ENCODE measurements around the gene HLA-DRA. TPM values are rescaled to one million over a fixed set of nuclear protein-coding genes. Genes with fewer than 3 reads are reported as not detected.

Gene HLA-DRA
- total and polyA plus RNA-seq, 2 donors: 1,598 to 1,667 TPM

DNA sequence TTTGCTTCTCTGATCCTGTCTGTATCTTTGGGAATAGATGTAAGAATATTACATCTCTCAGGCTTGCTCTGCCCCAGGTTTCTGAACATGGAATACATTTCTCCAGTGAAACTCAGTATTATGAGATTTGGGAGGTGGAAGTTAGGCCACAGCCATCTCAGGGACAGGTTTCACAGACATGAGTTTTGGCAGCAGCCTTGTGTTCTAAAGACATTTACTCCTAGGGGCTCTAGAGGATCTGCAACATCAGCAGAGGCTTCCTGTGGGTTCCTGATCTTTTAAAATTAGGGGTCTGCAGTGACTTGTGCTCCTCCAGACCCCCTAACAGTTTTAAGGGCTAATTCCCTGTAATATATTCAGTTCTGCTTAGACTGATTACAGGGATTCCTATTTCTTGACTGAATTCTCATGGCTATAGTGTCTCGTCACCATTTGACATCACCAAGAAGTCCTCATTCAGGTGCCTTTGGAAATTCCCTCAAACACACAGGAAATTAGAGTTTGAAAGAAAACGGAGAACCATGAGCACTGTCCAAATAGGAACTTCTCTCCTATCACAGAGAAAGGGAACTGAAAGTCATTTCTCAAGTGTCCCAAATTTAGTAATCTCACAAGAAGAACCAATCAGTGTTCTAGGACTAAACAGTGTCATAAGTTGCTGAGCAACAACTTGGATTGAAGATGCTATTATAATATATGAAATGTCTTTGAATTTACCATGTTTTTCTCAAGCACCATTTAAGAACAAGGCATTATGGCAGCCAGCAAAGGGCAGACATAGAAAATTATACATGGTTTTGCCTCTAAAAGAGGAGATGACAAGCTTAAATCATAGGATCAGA is 2.5 kb upstream of the HLA-DRA start:
- WGBS: 38% methylated on average over 2 of the region's 2 CpGs
- Histone ChIP-seq H3K4me1 (ENCODE audit: control insufficient read depth in 2 of 2, insufficient read depth in 2 of 2, low read length in 2 of 2) (peaks cover 0 to 8% of the 10 kb centered on the region in 2 donors), H3K27me3 (ENCODE audit: control insufficient read depth in 2 of 2, insufficient read depth in 1 of 2, low read length in 1 of 2) (no peaks in the 10 kb centered on the region), H3K9me3 (ENCODE audit: control insufficient read depth in 2 of 2, insufficient read depth in 1 of 2, low read length in 1 of 2) (no peaks in the 10 kb centered on the region), H3K36me3 (ENCODE audit: control insufficient read depth in 2 of 2, insufficient read depth in 2 of 2, low read length in 1 of 2) (peaks cover 0 to 4% of the 10 kb centered on the region in 2 donors), H3K4me3 (ENCODE audit: low read length in 2 of 2) (no peak overlapping the region), H3K27ac (ENCODE audit: low read depth in 1 of 2, low read length in 1 of 2) (peak overlapping the region; percentile 75 to 77)
- DNase-seq (ENCODE audit: low read depth in 6 of 9, low spot score in 9 of 9): peak in 3 of 9 donors; percentile 15 to 56 (median 21)

DNA sequence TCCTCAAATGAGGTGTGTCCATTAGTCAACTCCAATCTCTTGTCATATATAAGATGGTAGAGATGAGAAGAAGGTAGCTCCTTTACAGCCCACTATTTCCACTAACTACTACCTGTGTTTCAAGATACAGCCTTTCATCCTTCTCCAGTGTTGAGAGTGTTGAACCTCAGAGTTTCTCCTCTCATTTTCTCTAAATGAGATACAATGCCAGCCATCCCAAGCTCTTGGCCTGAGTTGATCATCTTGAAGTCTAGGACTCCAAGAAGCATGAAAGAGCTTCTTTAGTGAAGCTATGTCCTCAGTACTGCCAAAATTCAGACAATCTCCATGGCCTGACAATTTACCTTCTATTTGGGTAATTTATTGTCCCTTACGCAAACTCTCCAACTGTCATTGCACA is 548 bp upstream of the HLA-DRA start:
- DNase-seq (ENCODE audit: low read depth in 6 of 9, low spot score in 9 of 9): no peak
- Histone ChIP-seq H3K27ac (ENCODE audit: low read depth in 1 of 2, low read length in 1 of 2) (peak overlapping the region in 1 of 2 donors; percentile 44), H3K4me3 (ENCODE audit: low read length in 2 of 2) (no peak overlapping the region), H3K27me3 (ENCODE audit: control insufficient read depth in 2 of 2, insufficient read depth in 1 of 2, low read length in 1 of 2) (no peaks in the 10 kb centered on the region), H3K9me3 (ENCODE audit: control insufficient read depth in 2 of 2, insufficient read depth in 1 of 2, low read length in 1 of 2) (no peaks in the 10 kb centered on the region), H3K4me1 (ENCODE audit: control insufficient read depth in 2 of 2, insufficient read depth in 2 of 2, low read length in 2 of 2) (peaks cover 0 to 8% of the 10 kb centered on the region in 2 donors), H3K36me3 (ENCODE audit: control insufficient read depth in 2 of 2, insufficient read depth in 2 of 2, low read length in 1 of 2) (peaks cover 0 to 13% of the 10 kb centered on the region in 2 donors)
- WGBS: 91% methylated on average over 1 of the region's 1 CpG

DNA sequence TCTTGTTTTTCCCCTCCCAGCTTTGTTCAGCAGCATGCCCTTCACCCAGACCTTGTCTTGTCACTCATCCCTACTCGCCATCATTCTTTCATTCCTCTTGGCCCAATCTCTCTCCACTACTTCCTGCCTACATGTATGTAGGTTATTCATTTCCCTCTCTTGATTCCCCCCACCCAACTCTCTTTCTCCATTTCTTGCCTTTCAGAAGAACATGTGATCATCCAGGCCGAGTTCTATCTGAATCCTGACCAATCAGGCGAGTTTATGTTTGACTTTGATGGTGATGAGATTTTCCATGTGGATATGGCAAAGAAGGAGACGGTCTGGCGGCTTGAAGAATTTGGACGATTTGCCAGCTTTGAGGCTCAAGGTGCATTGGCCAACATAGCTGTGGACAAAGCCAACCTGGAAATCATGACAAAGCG is 2.6 kb downstream of the HLA-DRA start:
- Histone ChIP-seq H3K9me3 (ENCODE audit: control insufficient read depth in 2 of 2, insufficient read depth in 1 of 2, low read length in 1 of 2) (no peaks in the 10 kb centered on the region), H3K36me3 (ENCODE audit: control insufficient read depth in 2 of 2, insufficient read depth in 2 of 2, low read length in 1 of 2) (peaks cover 0 to 13% of the 10 kb centered on the region in 2 donors), H3K4me1 (ENCODE audit: control insufficient read depth in 2 of 2, insufficient read depth in 2 of 2, low read length in 2 of 2) (peaks cover 0 to 5% of the 10 kb centered on the region in 2 donors), H3K4me3 (ENCODE audit: low read length in 2 of 2) (no peak overlapping the region), H3K27ac (ENCODE audit: low read depth in 1 of 2, low read length in 1 of 2) (no peak overlapping the region), H3K27me3 (ENCODE audit: control insufficient read depth in 2 of 2, insufficient read depth in 1 of 2, low read length in 1 of 2) (no peaks in the 10 kb centered on the region)
- WGBS: 97% methylated on average over 7 of the region's 7 CpGs
- DNase-seq (ENCODE audit: low read depth in 6 of 9, low spot score in 9 of 9): no peak

DNA sequence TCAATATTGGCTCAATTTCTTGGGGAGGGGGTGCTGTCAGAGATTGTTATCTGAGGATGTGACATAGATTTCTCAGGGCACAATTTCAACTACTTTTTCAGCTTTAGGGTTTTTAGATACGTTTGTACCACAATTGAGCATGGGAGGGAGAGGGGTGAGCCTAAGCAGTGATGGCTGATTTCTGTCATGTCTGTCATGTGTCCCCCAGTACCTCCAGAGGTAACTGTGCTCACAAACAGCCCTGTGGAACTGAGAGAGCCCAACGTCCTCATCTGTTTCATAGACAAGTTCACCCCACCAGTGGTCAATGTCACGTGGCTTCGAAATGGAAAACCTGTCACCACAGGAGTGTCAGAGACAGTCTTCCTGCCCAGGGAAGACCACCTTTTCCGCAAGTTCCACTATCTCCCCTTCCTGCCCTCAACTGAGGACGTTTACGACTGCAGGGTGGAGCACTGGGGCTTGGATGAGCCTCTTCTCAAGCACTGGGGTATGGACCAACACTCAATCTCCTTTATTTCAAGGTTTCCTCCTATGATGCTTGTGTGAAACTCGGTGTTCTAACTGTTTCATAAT is 3.4 kb downstream of the HLA-DRA start:
- Histone ChIP-seq H3K27me3 (ENCODE audit: control insufficient read depth in 2 of 2, insufficient read depth in 1 of 2, low read length in 1 of 2) (no peaks in the 10 kb centered on the region), H3K4me3 (ENCODE audit: low read length in 2 of 2) (no peak overlapping the region), H3K9me3 (ENCODE audit: control insufficient read depth in 2 of 2, insufficient read depth in 1 of 2, low read length in 1 of 2) (no peaks in the 10 kb centered on the region), H3K4me1 (ENCODE audit: control insufficient read depth in 2 of 2, insufficient read depth in 2 of 2, low read length in 2 of 2) (peaks cover 0 to 5% of the 10 kb centered on the region in 2 donors), H3K36me3 (ENCODE audit: control insufficient read depth in 2 of 2, insufficient read depth in 2 of 2, low read length in 1 of 2) (peaks cover 0 to 13% of the 10 kb centered on the region in 2 donors), H3K27ac (ENCODE audit: low read depth in 1 of 2, low read length in 1 of 2) (no peak overlapping the region)
- no peak for DNase-seq (ENCODE audit: low read depth in 6 of 9, low spot score in 9 of 9)
- WGBS: 95% methylated on average over 8 of the region's 8 CpGs

DNA sequence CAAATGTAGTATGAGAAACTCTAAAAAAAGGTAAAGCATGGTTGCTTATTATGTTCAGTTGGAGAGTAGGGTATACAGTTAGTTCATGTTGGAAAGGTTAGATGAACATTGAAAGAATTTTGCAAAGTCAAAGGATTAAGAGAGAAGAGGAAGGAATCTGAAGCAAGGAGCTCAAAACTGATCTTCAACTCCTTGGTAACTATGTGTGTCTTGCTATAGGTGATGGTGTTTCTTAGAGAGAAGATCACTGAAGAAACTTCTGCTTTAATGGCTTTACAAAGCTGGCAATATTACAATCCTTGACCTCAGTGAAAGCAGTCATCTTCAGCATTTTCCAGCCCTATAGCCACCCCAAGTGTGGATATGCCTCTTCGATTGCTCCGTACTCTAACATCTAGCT is 4.7 kb downstream of the HLA-DRA start:
- H3K4me1 ChIP-seq (ENCODE audit: control insufficient read depth in 2 of 2, insufficient read depth in 2 of 2, low read length in 2 of 2): peaks cover 0 to 5% of the 10 kb centered on the region in 2 donors
- no peak overlapping the region for H3K27ac ChIP-seq (ENCODE audit: low read depth in 1 of 2, low read length in 1 of 2)
- no peaks in the 10 kb centered on the region for H3K27me3 ChIP-seq (ENCODE audit: control insufficient read depth in 2 of 2, insufficient read depth in 1 of 2, low read length in 1 of 2)
- H3K4me3 ChIP-seq (ENCODE audit: low read length in 2 of 2): no peak overlapping the region
- 96% methylated on average over 2 of the region's 2 CpGs for WGBS
- H3K36me3 ChIP-seq (ENCODE audit: control insufficient read depth in 2 of 2, insufficient read depth in 2 of 2, low read length in 1 of 2): peaks cover 0 to 13% of the 10 kb centered on the region in 2 donors
- DNase-seq (ENCODE audit: low read depth in 6 of 9, low spot score in 9 of 9): no peak
- no peaks in the 10 kb centered on the region for H3K9me3 ChIP-seq (ENCODE audit: control insufficient read depth in 2 of 2, insufficient read depth in 1 of 2, low read length in 1 of 2)

DNA sequence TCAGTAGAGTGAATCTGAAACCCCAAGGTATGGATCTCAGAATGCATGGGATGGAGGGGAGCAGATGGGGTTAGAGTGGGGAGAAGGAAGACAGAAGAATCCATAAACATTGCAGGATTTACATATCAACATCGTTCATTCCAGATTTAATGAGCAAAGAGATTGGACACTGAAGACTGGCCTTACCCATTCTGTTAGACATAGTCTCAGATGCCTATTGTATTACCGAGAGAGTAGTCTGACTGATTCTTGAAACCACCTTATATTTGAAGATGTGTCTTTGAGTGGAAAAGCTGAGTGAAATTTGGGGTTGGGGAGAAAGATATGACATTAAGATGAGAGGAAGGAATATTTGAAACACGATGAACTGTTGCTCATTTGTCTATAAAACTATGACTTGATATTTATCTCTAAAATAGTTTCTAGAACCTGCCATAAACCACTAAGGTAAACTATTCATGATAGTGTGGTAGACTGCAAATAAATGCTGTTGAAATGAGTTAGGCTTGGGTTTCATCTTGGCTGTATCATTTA is 5.7 kb downstream of the HLA-DRA start:
- Histone ChIP-seq H3K4me3 (ENCODE audit: low read length in 2 of 2) (no peak overlapping the region), H3K4me1 (ENCODE audit: control insufficient read depth in 2 of 2, insufficient read depth in 2 of 2, low read length in 2 of 2) (peaks cover 0 to 2% of the 10 kb centered on the region in 2 donors), H3K9me3 (ENCODE audit: control insufficient read depth in 2 of 2, insufficient read depth in 1 of 2, low read length in 1 of 2) (no peaks in the 10 kb centered on the region), H3K36me3 (ENCODE audit: control insufficient read depth in 2 of 2, insufficient read depth in 2 of 2, low read length in 1 of 2) (peaks cover 0 to 13% of the 10 kb centered on the region in 2 donors), H3K27me3 (ENCODE audit: control insufficient read depth in 2 of 2, insufficient read depth in 1 of 2, low read length in 1 of 2) (no peaks in the 10 kb centered on the region), H3K27ac (ENCODE audit: low read depth in 1 of 2, low read length in 1 of 2) (no peak overlapping the region)
- 78% methylated on average over 3 of the region's 3 CpGs for WGBS
- no peak for DNase-seq (ENCODE audit: low read depth in 6 of 9, low spot score in 9 of 9)

DNA sequence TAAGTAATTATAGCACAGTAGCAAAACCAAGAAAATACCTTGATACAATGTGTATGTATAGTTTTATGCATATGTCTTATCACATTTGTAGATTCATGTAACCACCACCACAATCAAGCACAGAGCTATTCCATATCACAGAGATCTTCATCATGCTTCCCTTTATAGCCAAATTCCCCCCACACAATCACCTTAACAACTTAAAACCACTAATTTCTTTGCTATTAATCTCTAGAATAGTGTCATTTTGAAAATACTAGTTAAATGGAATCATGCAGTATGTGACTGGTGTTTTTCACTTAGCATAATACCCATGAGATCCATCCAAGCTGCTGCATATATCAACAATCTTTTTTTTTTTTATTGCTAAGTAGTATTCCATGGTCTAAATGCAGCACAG is 8.2 kb downstream of the HLA-DRA start:
- no peak overlapping the region for H3K27ac ChIP-seq (ENCODE audit: low read depth in 1 of 2, low read length in 1 of 2)

DNA sequence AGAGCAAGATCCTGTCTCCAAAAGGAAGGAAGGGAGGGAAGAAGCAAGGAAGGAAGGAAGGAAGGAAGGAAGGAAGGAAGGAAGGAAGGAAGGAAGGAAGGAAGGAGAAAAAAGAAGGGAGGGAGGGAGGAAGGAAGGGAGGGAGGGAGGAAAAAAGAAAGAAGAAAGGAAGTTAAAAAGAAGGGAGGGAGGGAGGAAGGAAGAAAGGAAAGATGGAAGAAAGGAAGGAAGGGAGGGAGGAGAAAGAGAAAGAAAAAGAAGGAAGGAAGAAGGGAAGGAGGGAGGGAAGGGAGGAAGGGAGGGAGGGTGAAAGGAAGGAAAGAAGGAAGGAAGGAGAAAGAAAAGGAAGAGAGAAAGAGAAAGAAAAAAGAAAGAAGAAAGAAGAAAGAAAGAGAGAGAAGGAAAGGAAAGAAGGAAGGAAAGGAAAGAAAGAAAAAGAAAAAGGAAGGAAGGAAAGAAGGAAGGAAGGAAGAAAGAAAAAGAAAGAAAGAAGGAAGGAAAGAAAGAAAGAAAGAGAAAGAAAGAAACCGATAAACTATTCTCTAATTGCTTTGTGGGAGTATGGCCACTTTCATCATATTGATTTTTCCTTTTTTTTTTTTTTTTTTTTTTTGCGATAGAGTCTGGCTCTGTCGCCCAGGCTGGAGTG is 9.5 kb downstream of the HLA-DRA start:
- no peak overlapping the region for H3K4me3 ChIP-seq (ENCODE audit: low read length in 2 of 2)
- no peak for DNase-seq (ENCODE audit: low read depth in 6 of 9, low spot score in 9 of 9)
- no peaks in the 10 kb centered on the region for H3K36me3 ChIP-seq (ENCODE audit: control insufficient read depth in 2 of 2, insufficient read depth in 2 of 2, low read length in 1 of 2)
- no peaks in the 10 kb centered on the region for H3K27me3 ChIP-seq (ENCODE audit: control insufficient read depth in 2 of 2, insufficient read depth in 1 of 2, low read length in 1 of 2)
- 76% methylated on average over 3 of the region's 3 CpGs for WGBS
- peaks cover 0 to 11% of the 10 kb centered on the region in 2 donors for H3K9me3 ChIP-seq (ENCODE audit: control insufficient read depth in 2 of 2, insufficient read depth in 1 of 2, low read length in 1 of 2)
- H3K27ac ChIP-seq (ENCODE audit: low read depth in 1 of 2, low read length in 1 of 2): no peak overlapping the region
- no peaks in the 10 kb centered on the region for H3K4me1 ChIP-seq (ENCODE audit: control insufficient read depth in 2 of 2, insufficient read depth in 2 of 2, low read length in 2 of 2)

More for the DNA sequence above, 8.2 kb downstream of the HLA-DRA start:
- Histone ChIP-seq H3K27me3 (ENCODE audit: control insufficient read depth in 2 of 2, insufficient read depth in 1 of 2, low read length in 1 of 2) (no peaks in the 10 kb centered on the region), H3K4me3 (ENCODE audit: low read length in 2 of 2) (no peak overlapping the region), H3K4me1 (ENCODE audit: control insufficient read depth in 2 of 2, insufficient read depth in 2 of 2, low read length in 2 of 2) (no peaks in the 10 kb centered on the region), H3K36me3 (ENCODE audit: control insufficient read depth in 2 of 2, insufficient read depth in 2 of 2, low read length in 1 of 2) (peaks cover 0 to 6% of the 10 kb centered on the region in 2 donors), H3K9me3 (ENCODE audit: control insufficient read depth in 2 of 2, insufficient read depth in 1 of 2, low read length in 1 of 2) (no peaks in the 10 kb centered on the region)
- DNase-seq (ENCODE audit: low read depth in 6 of 9, low spot score in 9 of 9): no peak

DNA sequence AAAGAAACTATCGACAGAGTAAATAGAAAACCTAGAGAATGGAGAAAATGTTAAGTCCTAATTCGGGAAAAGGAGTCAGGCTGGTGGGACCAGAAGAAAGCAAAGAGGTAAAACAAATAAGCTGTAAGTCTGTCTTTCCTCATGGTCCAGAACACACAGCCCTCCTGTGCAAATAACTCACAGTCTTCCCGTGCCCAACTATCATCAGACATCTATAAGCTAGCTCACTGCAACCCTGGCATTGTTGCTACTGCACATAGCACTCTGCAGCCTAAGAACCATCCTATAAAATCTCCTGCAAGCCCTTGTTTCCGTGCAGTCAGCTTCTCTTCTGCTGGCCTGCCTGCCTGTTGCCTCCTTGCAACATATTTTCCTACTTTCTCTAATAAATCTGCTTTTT is 17.4 kb downstream of the HLA-DRA start:
- H3K36me3 ChIP-seq (ENCODE audit: control insufficient read depth in 2 of 2, insufficient read depth in 2 of 2, low read length in 1 of 2): no peaks in the 10 kb centered on the region
- no peak overlapping the region for H3K27ac ChIP-seq (ENCODE audit: low read depth in 1 of 2, low read length in 1 of 2)
- peaks cover 0 to 8% of the 10 kb centered on the region in 2 donors for H3K27me3 ChIP-seq (ENCODE audit: control insufficient read depth in 2 of 2, insufficient read depth in 1 of 2, low read length in 1 of 2)
- 92% methylated on average over 4 of the region's 4 CpGs for WGBS
- no peak overlapping the region for H3K4me3 ChIP-seq (ENCODE audit: low read length in 2 of 2)
- no peak for DNase-seq (ENCODE audit: low read depth in 6 of 9, low spot score in 9 of 9)
- H3K9me3 ChIP-seq (ENCODE audit: control insufficient read depth in 2 of 2, insufficient read depth in 1 of 2, low read length in 1 of 2): peaks cover 0 to 13% of the 10 kb centered on the region in 2 donors
- H3K4me1 ChIP-seq (ENCODE audit: control insufficient read depth in 2 of 2, insufficient read depth in 2 of 2, low read length in 2 of 2): no peaks in the 10 kb centered on the region
